ENCODE data around the gene MED13. TPM values are rescaled to one million over a fixed set of nuclear protein-coding genes. Genes with fewer than 3 reads are reported as not detected.
"Not testable (repeated sequence)": the region's sequence is repeated elsewhere in the genome, so short reads cannot be mapped to it uniquely, and the experiment has no call there.

Gene MED13
- total RNA-seq, 1 donor from 2014 or later = 59.9 TPM

DNA sequence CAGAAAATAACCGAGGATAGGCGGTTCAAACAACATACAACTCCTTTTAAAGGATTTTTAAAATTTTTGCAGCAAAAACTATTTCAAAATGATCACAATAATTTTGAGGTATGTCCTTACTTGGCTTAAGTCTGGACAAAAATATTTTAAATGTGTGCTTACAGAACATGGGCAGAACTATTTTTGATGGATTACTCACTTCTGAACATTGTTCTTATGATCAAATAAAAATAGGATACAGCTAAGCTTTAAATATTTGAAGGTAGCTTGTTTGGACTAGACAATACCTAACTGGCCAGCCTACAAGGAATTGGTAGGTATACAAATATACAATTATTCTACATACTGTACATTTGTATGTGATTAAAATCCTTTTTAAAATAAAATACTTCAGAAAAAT, 123.0 kb downstream of the MED13 start:
- intact Hi-C loops (cut with DNase I) = no loop called here
- H3K27ac ChIP-seq = no peak overlapping the region
- no peaks in the 10 kb centered on the region for H3K27me3 ChIP-seq
- no peak overlapping the region for H3K4me3 ChIP-seq
- no peak for DNase-seq (ENCODE audit: extremely low spot score in 2 of 2)
- peaks cover 0 to 24% of the 10 kb centered on the region in 2 donors for H3K36me3 ChIP-seq
- H3K4me1 ChIP-seq = no peaks in the 10 kb centered on the region
- no peaks in the 10 kb centered on the region for H3K9me3 ChIP-seq
- no peak for TF ChIP-seq POLR2A (IDR thresholded peaks at IDR 0.05)
- TF ChIP-seq, protein P1, sequence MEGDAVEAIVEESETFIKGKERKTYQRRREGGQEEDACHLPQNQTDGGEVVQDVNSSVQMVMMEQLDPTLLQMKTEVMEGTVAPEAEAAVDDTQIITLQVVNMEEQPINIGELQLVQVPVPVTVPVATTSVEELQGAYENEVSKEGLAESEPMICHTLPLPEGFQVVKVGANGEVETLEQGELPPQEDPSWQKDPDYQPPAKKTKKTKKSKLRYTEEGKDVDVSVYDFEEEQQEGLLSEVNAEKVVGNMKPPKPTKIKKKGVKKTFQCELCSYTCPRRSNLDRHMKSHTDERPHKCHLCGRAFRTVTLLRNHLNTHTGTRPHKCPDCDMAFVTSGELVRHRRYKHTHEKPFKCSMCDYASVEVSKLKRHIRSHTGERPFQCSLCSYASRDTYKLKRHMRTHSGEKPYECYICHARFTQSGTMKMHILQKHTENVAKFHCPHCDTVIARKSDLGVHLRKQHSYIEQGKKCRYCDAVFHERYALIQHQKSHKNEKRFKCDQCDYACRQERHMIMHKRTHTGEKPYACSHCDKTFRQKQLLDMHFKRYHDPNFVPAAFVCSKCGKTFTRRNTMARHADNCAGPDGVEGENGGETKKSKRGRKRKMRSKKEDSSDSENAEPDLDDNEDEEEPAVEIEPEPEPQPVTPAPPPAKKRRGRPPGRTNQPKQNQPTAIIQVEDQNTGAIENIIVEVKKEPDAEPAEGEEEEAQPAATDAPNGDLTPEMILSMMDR (IDR thresholded peaks at IDR 0.05) = no peak
- TF ChIP-seq POLR2AphosphoS5 (IDR thresholded peaks at IDR 0.05; ENCODE audit: insufficient read depth in 1 of 2, low read depth in 1 of 2) = no peak

DNA sequence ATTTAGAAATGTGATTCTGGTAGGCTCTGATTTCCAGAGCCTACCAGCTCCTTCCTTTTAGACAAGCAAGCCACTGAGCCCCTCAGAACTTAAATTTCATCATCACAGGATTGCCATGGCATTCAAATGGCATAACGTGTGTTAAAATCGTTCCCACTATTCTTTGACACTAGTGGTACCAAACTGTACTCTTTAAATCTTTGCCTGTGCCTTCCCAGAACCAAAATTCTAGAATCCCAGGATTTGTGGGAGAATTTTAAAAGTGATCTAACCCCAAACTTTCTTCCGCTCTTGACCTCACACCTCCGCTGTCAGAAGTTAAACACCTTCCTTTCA, 137.0 kb downstream of the MED13 start:
- Histone ChIP-seq H3K9me3 (no peaks in the 10 kb centered on the region), H3K27ac (peak overlapping the region; percentile 80), H3K4me3 (peak overlapping the region; percentile 69 to 83), H3K27me3 (no peaks in the 10 kb centered on the region), H3K4me1 (peaks cover 17% of the 10 kb centered on the region), H3K36me3 (peaks cover 0 to 10% of the 10 kb centered on the region in 2 donors)
- intact Hi-C loops (cut with DNase I) = loop anchor here (5.0 kb wide), 1 partner anchor 139 kb away; the partner anchor contains the start of gene MED13
- TF ChIP-seq POLR2A (IDR thresholded peaks at IDR 0.05) (no peak), POLR2AphosphoS5 (IDR thresholded peaks at IDR 0.05; ENCODE audit: insufficient read depth in 1 of 2, low read depth in 1 of 2) (no peak)
- TF ChIP-seq, protein P1 (IDR thresholded peaks at IDR 0.05) = no peak
- DNase-seq (ENCODE audit: extremely low spot score in 2 of 2) = no peak

DNA sequence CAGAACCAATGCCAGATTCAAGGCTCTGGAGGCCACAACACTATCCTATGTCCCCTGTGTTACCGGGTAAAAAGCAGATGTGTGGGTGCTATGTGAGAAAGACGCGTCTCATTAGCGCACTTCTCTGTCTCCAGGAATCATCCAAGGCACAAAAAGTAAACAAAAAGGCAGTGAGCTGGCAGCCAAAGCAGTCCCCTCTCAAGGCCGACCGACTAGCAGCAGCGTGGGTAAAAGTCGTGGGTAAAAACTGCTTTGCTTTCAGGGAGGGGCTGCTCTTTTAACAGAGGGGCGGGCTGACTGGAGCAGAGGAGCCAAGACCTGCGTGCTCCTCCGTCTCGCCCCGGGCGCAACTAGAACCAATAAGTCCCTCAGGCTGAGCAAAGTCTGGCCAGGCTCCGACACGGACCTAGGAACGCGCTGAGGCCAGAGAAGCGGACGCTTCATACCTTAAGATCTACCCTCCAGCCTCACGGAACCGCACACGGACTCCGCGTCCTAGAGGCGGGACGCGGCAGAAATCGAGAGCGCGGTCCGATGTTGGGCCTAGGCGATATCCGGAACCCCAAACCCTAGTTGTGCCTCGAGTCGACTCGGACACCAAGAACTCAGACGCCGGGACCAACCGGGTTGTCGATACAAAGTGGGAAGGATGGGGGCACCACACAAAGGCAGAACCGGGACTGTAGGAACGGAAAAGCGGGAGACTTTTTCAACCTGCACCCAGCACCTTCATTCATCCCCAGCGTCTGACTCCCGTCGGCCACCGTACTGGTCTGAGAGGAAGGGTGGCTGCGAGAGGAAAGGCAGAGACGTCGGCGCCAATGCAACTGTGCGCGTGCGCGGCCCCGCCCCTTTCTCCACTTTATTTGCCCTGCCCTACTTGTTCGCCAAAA, 137.6 kb downstream of the MED13 start, which contains the start of gene INTS2:
INTS2 (minus strand) TSS at position 775 of the 893 bp plus-strand sequence. CDS start 1,338 bp downstream, outside the sequence.
- TF ChIP-seq POLR2A (IDR thresholded peaks at IDR 0.05) = peak in 1 of 2 donors; percentile 66
- TF ChIP-seq, protein P1 (IDR thresholded peaks at IDR 0.05) = peak in 1 of 3 experiments; percentile 25
- TF ChIP-seq POLR2AphosphoS5 (IDR thresholded peaks at IDR 0.05; ENCODE audit: insufficient read depth in 1 of 2, low read depth in 1 of 2) = peak; percentile 94 to 95
- Histone ChIP-seq H3K27ac (peak within 1 kb of the TSS; percentile 80), H3K4me3 (peak within 1 kb of the TSS; percentile 69 to 83), H3K36me3 (peaks cover 0 to 10% of the 10 kb centered on the region in 2 donors), H3K4me1 (peaks cover 17% of the 10 kb centered on the region), H3K9me3 (no peaks in the 10 kb centered on the region), H3K27me3 (no peaks in the 10 kb centered on the region)
- DNase-seq (ENCODE audit: extremely low spot score in 2 of 2) = peak in 1 of 2 donors; percentile 96
- intact Hi-C loops (cut with DNase I) = loop anchor here (5.0 kb wide), 1 partner anchor 140 kb away; the partner anchor contains the start of gene MED13

DNA sequence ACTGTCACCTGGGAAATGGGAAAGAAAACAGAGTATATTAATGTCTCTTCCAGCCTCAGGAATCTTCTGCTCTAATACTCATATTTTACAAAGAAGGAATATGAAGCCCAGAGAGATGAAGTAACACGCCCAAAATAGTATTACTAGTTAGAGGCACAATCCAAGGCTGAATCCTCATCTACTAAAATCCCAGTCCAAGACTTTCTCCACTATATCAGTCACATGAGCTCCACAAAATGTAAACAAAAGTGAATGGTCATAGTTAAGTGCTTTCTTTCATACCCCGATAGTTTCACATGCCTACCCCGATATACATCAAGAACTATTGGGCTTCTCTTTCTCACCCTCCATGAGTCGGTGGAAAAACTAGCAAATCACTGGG, 138.3 kb downstream of the MED13 start:
- H3K9me3 ChIP-seq = no peaks in the 10 kb centered on the region
- H3K27ac ChIP-seq = peak overlapping the region; percentile 80
- H3K36me3 ChIP-seq = peaks cover 0 to 10% of the 10 kb centered on the region in 2 donors
- TF ChIP-seq, protein P1 (IDR thresholded peaks at IDR 0.05) = no peak
- TF ChIP-seq POLR2AphosphoS5 (IDR thresholded peaks at IDR 0.05; ENCODE audit: insufficient read depth in 1 of 2, low read depth in 1 of 2) (no peak), POLR2A (IDR thresholded peaks at IDR 0.05) (no peak)
- H3K4me3 ChIP-seq = peak overlapping the region; percentile 69 to 83
- no peaks in the 10 kb centered on the region for H3K27me3 ChIP-seq
- intact Hi-C loops (cut with DNase I) = loop anchor here (5.0 kb wide), 1 partner anchor 140 kb away; the partner anchor contains the start of gene MED13
- H3K4me1 ChIP-seq = peaks cover 17% of the 10 kb centered on the region
- DNase-seq (ENCODE audit: extremely low spot score in 2 of 2) = no peak

DNA sequence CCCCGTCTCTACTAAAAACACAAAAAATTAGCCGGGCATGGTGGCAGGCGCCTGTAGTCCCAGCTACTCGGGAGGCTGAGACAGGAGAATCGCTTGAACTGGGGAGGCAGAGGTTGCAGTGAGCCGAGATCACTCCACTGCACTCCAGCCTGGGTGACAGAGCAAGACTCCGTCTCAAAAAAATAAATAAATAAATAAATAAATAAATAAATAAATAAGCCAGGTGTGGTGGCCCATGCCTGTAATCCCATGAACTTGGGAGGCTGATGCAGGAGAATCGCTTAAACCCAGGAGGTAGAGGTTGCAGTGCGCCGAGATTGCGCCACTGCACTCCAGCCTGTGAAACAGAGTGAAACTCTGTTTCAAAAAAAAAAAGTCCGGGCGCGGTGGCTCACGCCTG, 149.9 kb downstream of the MED13 start:
- DNase-seq (ENCODE audit: extremely low spot score in 2 of 2); H3K4me1 ChIP-seq; H3K4me3 ChIP-seq; intact Hi-C loops (cut with DNase I); H3K27me3 ChIP-seq; H3K9me3 ChIP-seq; H3K27ac ChIP-seq: not testable (repeated sequence)
- peaks cover 3 to 44% of the 10 kb centered on the region in 2 donors for H3K36me3 ChIP-seq

Data from vagina (tissue), 2 donors.